HG03460 (cell line): ENCODE data around the gene BUB1.
"Not testable (repeated sequence)": the region's sequence is repeated elsewhere in the genome, so short reads cannot be mapped to it uniquely, and the experiment has no call there.

ENCODE experiments used
- ATAC-seq: cut with Tn5 transposase; IDR thresholded peaks from one replicate; pipeline ENCODE4 v1.9.1; 2021; ENCODE audit not compliant: unreplicated experiment

Gene BUB1

DNA sequence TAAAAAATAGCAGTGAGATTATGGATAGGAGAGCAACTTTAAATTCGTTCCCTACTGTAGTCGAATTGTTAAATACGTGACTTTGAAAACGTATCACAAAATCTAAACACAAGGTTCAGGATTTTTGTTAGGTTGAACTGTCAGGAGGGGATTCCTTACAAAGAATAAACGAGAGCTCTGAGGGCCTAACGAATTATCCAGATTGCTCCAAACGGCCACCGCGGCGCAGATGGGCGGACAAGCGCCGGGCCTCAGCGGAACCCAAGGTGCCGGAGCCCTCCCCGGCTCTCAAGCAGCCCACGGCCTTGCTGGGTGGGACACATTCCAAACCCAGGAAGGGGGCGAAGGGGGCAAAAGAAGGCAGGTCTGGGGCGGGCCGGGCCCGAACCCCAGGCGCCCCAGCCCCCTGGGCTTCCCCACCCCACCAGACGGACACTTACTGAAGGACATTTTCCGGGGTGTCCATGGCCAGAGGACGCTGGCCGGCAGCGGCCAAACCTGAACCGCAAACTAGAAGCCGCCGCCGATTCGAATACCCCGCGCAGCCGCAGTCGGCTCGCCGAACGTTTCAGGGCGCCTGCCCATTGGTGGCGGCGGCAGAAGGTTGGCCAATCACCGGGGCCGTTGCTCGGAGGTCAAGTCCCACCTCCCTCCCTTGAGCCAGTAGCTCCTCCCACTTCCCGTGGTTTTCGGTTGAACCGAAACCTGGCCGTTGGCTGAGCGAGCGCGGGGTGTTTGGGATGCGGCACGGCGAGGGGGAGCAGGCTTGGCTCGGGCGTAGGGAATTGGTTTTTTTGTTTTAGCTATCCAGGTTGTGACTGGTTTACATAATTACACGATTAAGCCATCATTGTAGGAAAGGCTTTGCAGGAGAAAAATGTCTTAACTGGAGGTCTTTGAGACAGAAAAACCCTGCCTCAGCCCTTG is at the start of gene BUB1:
BUB1 (minus strand) TSS at position 534 of the 927 bp plus-strand sequence; CDS start at position 466, 68 bp downstream.
- peak; percentile 63 for ATAC-seq

DNA sequence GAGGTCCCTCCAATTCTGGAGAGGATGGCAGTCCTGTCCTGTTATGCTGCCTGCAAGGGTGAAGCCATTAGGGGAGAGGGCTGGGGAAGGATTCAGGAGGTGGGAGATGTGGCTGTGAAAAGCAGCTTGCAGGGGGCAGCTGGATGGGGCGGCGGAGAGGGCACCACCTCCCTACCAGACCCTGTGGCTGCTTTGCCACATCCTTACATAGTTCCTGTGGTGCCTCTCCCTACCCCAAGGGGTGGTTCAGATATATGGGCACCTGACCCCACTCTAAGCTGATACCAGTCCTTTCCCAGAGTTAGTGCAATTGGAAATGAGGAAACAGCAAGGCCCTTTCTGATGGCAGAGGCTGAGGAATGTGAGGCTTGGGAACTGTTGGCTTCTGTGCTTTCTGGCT is 48.4 kb upstream of the BUB1 start:
- ATAC-seq, result no peak

DNA sequence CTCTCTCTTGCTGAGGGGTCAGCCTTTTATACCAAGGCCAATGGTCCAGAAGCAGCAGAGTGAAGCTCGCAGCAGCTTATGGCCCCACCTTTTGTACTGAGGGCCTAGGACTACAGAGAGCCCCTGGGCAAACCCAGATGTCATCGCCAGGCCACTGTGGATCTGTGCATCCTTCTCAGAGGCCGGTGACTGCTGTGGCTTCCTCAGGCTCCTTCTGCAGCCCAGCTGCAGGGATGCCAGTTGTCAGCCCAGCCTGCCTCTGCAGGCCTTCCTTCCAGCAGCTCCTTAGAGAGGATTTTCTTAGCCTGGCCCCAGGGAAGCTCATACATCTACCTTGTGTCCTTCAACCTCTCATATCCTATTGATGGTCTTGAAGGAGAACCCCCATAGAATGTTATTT is 48.0 kb upstream of the BUB1 start:
- no peak for ATAC-seq

DNA sequence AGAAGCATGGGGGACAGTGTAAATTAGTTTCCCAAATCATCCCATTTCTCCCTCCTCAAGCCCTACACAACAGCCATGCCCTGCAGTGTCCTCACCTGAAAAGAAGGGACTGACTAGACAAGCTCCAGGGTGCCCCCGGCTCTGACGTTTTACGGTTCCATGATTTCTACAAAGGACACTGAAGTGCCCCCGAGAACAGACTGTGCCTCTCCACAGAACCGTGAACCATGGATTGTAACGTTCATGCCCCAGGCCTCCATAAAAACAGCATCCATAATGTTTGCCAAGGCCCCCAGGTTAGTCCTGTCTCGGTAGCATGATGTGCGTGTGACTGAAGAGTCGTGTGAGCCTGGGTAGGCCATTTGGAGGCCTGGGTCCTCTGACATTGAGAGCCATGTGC is 47.5 kb upstream of the BUB1 start:
- ATAC-seq, result no peak

DNA sequence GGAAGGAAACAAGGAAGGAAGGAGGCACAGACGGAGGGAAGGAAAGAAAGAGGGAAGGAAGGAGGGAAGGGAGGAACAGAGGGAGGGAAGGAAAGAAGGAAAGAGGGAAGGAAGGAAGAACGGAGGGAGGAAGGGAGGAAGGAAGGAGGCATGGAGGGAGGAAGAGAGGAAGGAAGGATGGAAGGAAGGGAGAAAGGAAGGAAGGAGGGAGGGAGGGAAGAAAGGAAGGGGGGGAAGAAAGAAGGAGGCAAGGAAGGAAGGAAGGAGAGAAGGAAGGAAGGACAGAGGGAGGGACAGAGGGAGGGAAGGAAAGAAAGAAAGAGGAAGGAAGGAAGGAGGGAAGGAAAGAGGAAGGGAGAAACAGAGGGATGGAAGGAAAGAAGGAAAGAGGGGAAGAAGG is 47.0 kb upstream of the BUB1 start:
- no peak for ATAC-seq

DNA sequence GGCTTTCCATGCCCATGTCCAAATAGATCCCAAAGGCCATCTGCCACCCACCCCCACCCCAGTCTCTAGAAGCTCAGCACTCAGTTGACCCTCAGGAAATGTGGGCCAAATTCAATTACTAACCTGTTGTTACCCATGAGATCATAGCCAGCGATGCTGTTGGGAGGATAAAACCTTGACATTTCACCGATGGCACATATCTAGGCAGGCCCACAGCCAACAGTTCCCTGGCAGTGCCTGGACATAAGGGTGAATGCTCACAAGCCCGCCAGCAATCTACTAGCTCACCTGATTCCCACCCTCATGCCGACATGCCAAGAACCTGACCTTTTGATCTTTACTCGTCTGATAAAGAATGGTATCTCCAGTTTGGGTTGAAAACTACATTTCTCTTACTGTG is 42.7 kb upstream of the BUB1 start:
- no peak for ATAC-seq

DNA sequence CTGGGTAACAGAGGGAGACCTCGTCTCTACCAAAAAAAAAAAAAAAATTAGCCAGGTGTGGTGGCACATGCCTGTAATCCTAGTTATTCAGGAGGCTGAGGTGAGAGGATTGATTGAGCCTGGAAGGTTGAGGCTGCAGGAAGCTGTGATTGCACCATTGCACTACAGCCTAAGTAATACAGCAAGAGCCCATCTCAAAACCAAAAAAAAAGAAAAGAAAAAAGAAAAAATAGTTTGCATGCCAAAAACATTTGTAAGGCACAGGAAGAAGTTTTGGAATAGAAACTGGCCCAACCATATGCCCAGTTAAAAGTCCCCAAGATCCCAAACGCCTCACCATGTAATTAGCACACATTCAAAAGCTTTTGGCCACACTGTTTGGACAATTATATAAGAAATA is 41.1 kb upstream of the BUB1 start:
- ATAC-seq, result no peak

DNA sequence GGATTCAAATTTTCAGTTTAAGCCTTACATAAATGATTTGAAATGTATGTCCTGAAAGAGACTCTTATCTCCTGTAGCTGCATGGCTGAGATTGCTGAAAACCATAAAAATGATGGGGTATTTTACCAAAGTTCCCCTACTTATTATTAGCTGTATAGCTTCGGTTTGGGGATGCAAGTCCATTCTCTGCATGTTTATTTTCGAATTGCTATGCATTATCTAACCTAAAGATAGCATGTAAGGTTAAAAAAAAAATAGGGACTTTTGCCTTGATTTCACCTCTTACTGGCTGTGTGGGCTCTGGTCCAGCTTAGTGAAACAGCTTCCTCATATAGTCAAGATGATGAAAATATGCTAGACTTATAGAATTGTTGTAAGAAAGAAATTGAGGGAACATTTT is 40.5 kb upstream of the BUB1 start:
- no peak for ATAC-seq

DNA sequence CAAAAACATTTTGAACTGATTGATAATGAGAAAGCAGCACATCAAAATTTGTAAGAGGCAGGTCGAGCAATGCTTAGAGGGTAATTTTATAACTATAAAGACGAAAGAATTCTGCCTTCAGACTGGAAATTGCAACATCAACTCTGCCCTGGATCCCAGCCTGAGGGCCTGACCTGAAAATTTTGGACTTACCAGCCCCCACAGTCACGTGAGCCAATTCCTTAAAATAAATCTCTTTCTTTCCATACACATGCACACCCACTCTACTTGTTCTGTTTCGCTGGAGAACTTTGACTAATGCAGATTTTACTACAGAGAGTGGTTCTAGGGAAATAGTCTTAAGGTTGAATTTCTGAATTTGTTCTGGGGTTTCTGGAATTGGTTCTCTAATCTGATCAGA is 39.9 kb upstream of the BUB1 start:
- no peak for ATAC-seq

DNA sequence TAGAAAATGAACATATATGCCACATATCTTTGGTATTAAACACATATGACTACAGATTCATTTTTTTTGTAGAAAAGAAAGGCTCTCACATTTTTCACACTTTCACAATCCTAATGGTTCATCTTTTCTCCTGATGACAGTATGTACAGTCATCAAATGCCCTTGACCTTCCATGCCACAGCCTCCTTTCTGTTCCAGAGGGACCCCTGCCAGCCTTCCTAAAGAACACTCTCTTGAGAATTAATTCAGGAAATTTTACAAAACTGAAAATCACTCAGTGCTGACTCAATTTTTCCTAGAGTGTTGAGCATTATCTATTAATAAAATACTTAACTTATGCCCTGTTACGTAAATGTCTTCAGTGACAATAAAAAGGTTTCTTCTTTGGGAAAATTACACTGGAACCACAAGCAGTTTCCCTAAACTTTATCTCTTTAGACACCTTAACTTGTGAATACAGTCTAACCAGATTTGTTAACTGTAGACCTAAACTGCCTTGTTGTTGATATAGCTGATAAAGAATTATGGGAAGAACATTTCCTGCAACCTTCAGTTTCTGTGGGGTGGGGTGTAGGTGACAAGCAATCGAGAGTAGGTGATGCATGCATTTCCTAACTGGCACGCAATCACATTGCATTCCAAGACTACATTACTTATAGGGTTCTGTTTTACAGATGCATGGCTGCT is 39.2 kb upstream of the BUB1 start:
- no peak for ATAC-seq

DNA sequence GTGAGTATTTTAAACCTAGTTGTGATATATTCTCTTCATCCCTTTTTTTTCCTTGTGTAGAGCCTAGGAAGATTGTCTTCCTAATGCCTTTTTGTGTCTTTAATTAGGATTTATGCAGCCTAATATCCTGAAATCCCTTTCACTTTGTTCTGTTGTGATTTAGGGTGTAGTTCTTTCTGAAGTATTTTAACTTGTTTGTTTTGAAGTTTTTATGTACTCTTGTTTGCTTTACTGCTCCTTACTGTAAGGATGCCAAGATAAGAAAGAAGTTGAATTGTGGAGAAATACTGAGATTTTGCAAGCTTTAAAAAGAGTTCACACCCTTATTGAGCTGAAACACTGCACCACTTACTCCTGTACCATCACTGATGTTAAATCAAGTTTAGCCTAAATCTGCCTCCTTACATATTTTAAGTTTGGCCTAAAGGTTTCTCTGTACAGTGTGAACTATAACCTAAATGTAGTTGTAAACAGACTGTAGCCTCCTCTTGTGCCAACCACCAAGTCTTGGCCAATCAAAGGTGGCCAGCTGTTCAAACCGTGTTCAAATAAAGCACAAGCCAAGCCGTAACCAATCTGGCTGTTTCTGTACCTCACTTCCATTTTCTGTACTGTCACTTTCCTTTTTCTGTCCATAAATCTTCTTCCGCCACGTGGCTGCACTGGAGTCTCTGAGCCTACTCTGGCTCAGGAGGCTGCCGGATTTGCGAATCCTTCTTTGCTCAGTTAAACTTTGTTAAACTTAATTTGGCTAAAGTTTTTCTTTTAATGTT is 36.8 kb upstream of the BUB1 start:
- ATAC-seq, result no peak

DNA sequence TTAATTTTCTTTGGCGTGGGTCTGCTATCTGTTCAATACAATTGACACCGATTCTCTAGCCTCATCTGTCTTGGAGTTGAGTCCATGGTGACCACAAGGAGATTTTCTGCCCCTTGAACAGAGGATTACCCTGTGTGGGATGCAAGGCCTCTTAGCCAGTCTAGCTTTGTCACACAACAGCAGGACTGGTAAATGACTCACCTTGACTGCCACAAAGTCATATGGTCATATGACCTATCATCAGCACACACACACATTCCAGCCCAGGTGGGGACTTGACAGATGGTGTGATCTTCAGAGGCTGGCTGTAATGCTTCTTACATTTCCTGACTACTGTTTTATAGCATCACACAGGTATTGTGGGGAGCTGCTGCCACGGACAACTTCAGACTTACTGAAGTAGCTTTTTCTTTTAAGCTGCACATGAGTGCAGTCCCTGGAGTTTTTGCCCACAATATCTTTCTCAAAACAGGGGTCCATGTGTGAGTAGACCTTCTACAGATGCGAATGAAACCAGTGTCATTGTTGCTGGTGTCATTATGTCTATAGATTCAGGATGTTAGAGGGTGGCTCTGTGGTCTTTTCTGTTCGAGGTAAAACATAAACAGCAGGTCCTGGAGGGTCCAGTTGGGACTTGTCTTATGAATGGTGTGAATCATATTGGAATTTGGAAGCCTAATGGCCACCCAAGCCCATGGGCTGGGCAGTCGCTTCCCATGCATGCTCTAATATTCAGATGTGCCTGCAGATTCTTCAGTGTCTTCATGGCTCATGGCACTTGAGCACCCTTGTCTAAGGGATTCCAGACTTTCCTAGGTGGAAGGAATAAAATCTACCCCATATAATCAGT is 35.9 kb upstream of the BUB1 start:
- no peak for ATAC-seq

DNA sequence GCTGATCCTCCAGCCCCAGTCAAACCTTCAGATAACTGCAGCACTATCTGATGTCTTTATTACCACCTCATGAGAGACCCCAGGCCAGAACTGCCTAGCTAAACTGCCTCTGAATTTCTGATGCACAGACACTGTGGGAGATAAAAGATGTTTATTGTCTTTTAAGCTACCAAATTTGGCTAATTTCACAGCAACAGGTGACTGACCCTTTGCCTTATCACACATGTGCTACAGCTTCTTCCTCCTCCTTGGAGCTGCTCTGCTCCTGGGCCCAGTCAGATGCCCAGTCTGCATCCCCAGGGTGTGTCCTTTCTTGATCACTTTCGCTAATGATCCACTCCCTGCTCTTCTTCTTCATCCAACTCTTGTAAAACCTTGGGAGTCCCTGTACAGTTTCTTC is 34.9 kb upstream of the BUB1 start:
- ATAC-seq, result no peak

DNA sequence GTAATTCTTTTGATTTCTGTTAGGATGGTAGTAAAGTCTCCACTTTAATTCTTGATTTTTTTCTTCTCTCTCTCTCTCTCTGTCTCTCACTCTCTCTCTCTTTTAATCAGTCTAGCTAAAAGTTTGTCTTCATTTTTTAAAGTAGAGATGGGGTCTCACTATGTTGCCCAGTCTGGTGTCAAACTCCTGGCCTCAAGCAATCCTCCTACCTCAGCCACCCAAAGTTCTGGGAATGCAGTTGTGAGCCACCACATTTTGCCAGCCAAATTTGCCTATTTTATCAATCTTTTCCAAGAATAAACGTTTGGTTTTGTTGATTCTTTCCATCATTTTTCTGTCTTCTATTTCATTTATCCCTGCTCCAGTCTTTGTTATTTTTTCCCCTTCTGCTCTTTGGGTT is 30.6 kb upstream of the BUB1 start:
- ATAC-seq, result no peak

DNA sequence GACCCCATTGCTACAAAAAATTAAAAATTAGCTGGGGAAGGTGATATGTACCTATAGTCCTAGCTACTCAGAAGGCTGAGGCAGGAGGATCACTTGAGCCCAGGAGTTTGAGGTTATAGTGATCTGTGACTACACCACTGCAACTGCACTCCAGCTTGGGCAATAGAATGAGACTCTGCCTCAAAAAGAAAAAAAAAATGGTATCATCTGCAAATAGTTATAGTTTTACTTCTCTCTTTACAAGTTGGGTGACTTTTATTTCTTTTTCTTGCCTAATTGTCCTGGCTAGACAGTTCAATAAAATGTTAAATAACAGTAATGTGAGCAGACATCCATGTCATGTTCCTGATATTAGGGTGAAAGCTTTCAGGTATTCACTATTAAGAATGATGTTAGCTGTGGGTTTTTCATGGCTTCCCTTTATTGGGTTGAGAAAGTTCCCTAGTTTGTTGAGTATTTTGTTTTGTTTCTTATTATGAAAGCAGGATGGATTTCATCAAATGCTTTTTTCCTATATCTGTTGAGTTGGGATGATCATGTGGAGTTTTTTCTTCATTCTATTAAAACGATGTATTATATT is 29.6 kb upstream of the BUB1 start:
- ATAC-seq, result no peak

DNA sequence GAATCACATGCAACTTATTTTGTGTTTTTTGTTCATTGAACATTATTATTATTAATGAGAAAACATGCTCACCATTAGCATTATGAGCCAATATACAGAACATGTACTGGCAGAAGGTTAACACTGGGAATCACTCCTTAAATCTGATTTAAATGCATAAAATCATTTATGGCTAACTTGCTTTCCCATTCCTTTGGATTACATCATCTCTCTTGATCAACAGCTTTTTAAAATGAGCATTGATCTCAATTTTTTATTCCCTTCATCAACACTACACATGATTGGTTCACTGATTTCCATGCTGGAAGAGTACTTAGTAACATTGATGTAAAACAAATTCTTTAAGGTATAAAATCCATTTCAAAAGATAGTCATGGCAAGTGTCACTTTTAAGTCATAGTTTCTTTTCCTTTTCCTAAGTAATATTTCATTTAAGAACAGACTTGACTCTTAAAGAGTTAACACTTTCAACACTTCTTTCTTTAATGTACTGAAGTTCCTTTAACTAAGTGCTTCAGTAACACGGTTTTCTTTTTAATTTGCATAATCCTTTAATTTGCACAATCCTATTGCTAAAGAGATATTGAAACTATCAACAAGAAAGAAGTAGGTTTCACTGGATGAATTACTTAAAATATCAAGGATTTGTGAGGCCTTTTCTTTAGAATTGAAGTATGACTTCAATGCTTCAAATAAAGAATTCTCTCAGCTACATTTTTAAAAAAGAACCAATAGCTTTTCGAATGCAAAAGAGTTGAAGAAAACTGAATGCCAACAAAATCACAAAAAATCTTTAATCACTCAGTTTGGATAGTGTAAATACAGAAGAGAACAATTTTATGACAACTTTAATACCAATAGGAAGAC is 24.9 kb upstream of the BUB1 start:
- no peak for ATAC-seq

DNA sequence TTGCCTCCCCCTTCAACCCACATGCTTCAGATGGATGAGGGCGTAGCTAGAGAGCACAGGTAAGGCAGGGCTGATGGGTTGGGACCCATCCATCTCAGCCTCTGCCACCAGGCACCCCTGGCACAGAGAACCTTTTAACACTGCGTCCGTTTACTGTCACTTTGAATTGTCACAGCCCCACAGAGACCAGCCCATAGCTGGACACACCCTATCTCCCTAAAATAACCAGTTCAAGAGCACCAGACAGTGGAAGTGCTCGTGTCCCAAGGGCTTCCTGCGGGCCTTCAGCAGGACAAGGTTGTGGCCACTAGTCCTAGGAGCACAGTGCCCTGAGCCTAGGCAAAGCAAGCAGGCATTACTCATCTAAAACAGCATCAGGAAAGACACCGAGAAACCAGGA is 20.4 kb upstream of the BUB1 start:
- not testable (repeated sequence) for ATAC-seq

DNA sequence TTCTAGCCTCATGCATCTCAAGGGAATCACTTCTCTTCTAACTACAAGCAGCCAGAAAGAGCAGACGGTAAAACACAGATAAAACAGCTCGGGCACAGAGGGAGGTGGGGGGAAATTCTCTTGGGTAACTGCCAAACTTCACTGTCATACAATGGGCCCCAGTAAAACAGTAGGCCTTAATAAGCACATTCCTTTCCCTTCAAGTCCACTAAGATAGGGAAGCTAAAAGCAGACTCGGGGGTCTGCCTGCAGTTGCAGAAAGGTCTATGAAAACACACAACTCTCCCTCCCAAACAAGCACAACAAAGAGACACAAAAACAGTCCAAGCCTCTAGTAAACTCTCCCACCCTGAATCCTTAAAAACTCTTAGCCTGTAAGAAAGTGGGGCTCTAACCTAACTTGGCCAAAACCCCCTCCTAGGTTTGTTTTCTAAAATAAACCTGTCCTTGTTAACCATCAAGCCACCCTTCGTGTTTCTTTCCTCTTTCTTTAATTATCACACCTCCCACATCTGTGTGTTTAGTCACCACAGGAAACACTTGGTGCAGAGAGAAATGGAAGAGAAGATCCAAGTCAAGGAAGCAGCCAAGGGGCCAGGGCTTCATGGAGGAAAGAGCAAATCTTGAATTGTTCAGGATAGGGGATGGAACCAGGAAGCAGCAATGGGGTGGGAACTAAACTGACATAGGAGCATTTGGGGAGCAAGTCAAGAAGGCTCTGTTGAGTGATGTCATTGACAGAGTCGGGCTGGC is 17.5 kb upstream of the BUB1 start:
- not testable (repeated sequence) for ATAC-seq
